ENCODE results near the gene ENPP6. TPM values are rescaled to one million over a fixed set of nuclear protein-coding genes. Genes with fewer than 3 reads are reported as not detected.

ENPP6 gene
- total RNA-seq, 4 donors from 2014 or later, result 0.45 TPM; not detected in 3

- Histone ChIP-seq H3K36me3 (no peaks in the 10 kb centered on the region), H3K27me3 (no peaks in the 10 kb centered on the region), H3K4me3 (replicated peaks in 1 of 3) (no peak overlapping the region), H3K4me1 (no peaks in the 10 kb centered on the region), H3K9me3 (no peaks in the 10 kb centered on the region), H3K27ac (no peak overlapping the region)
- intact Hi-C loops (cut with DNase I), result no loop called here
- 92 to 98% methylated on average over 2 of the region's 2 CpGs for WGBS, 2 donors
- TF ChIP-seq CTCF (IDR thresholded peaks at IDR 0.05) (no peak), POLR2A (IDR thresholded peaks at IDR 0.05) (no peak)
- no peak for DNase-seq
Measured at GRCh38 chr4:184192933-184193332, 24.7 kb downstream of the ENPP6 start.

- no peaks in the 10 kb centered on the region for H3K36me3 ChIP-seq
- WGBS, 2 donors, result 93 to 97% methylated on average over 6 of the region's 6 CpGs
- H3K4me1 ChIP-seq, result no peaks in the 10 kb centered on the region
- H3K4me3 ChIP-seq (replicated peaks in 1 of 3), result no peak overlapping the region
- intact Hi-C loops (cut with DNase I), result no loop called here
- H3K27me3 ChIP-seq, result no peaks in the 10 kb centered on the region
- TF ChIP-seq CTCF (IDR thresholded peaks at IDR 0.05) (no peak), POLR2A (IDR thresholded peaks at IDR 0.05) (no peak)
- DNase-seq, result no peak
- no peak overlapping the region for H3K27ac ChIP-seq
- H3K9me3 ChIP-seq, result no peaks in the 10 kb centered on the region
Measured at GRCh38 chr4:184191267-184191666, 26.4 kb downstream of the ENPP6 start.

- no peaks in the 10 kb centered on the region for H3K9me3 ChIP-seq
- WGBS, 2 donors, result 97 to 99% methylated on average over 4 of the region's 4 CpGs
- no peak overlapping the region for H3K27ac ChIP-seq
- no peak for TF ChIP-seq CTCF (IDR thresholded peaks at IDR 0.05)
- no peak for TF ChIP-seq POLR2A (IDR thresholded peaks at IDR 0.05)
- intact Hi-C loops (cut with DNase I), result no loop called here
- no peak overlapping the region for H3K4me3 ChIP-seq (replicated peaks in 1 of 3)
- H3K27me3 ChIP-seq, result no peaks in the 10 kb centered on the region
- DNase-seq, result no peak
- H3K4me1 ChIP-seq, result no peaks in the 10 kb centered on the region
- no peaks in the 10 kb centered on the region for H3K36me3 ChIP-seq
Measured at GRCh38 chr4:184190711-184191110, 27.0 kb downstream of the ENPP6 start.

GRCh38 chr4:184189966-184190365 lies 27.7 kb downstream of the ENPP6 start:
- TF ChIP-seq POLR2A (IDR thresholded peaks at IDR 0.05) (no peak), CTCF (IDR thresholded peaks at IDR 0.05) (no peak)
- Histone ChIP-seq H3K27me3 (no peaks in the 10 kb centered on the region), H3K4me1 (no peaks in the 10 kb centered on the region), H3K4me3 (replicated peaks in 1 of 3) (no peak overlapping the region), H3K9me3 (no peaks in the 10 kb centered on the region), H3K36me3 (no peaks in the 10 kb centered on the region), H3K27ac (no peak overlapping the region)
- WGBS, 2 donors, result 71 to 78% methylated on average over 4 of the region's 4 CpGs
- DNase-seq, result no peak
- intact Hi-C loops (cut with DNase I), result no loop called here

- Histone ChIP-seq H3K36me3 (no peaks in the 10 kb centered on the region), H3K27ac (no peak overlapping the region), H3K9me3 (no peaks in the 10 kb centered on the region), H3K4me3 (replicated peaks in 1 of 3) (no peak overlapping the region), H3K4me1 (no peaks in the 10 kb centered on the region), H3K27me3 (no peaks in the 10 kb centered on the region)
- no peak for DNase-seq
- intact Hi-C loops (cut with DNase I), result no loop called here
- TF ChIP-seq POLR2A (IDR thresholded peaks at IDR 0.05), result no peak
- 72 to 78% methylated on average over 12 of the region's 12 CpGs for WGBS, 2 donors
Measured at GRCh38 chr4:184188443-184189400, 29.0 kb downstream of the ENPP6 start.
